ENCODE measurements around the gene SHISA9.

The SHISA9 gene

DNA sequence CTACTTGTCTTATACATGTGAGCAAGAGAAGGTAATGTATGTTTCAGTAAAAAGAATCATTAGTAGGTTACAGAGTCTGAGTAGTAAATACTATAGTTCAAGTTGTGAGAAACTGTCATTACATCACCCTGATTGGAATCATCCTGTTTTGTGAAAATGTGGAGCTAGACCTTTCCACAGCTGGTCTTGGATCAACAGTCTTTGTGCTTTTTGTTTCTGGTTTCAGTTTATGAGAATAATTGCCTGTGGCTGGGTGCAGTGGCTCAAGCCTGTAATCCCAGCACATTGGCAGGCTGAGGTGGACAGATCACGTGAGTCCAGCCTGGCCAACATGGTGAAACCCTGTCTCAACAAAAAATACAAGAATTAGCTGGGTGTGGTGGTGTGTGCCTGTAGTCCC is 19.7 kb upstream of the SHISA9 start:
- H3K4me3 ChIP-seq (ENCODE audit: low read length): no peak overlapping the region
- TF ChIP-seq ZNF274 (IDR thresholded peaks at IDR 0.05; ENCODE audit: low read depth, low read length): no peak

DNA sequence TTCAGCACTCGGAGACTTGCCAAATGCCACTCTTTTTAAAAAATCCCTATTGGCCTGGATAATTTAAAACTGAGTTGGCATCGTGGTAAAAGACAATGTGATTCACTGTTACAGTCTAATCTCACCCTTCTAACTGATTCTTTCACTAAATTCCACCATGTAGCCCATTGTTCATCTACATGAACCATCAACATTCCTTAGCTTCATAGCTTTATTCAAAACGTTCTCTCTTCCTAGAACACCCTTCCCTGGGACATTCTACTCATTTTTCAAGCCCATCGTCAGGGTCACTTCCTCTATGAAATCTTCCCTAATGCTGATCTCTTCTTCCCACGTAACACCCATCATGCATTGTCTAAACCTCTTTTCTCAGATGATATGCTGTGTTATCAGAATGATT is 15.7 kb upstream of the SHISA9 start:
- H3K4me3 ChIP-seq (ENCODE audit: low read length): no peak overlapping the region
- no peak for TF ChIP-seq ZNF274 (IDR thresholded peaks at IDR 0.05; ENCODE audit: low read depth, low read length)

DNA sequence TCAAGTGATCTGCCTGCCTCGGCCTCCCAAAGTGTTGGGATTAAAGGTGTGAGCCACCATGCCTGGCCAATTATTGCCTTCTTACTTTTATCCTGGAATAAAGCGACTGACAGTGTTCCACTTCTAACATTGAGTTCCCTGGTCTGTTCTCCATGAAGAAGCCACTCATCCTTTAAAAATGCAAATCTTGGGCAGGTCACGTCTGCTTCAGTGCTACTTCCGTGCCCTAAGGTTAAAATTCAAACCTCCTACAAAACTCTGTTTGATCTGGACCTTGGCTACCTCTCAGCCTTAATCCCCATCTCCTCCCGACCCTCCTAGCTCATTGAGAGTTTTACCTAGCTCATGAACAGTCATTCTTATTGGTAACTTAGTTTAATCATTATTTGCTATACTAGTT is 9.6 kb upstream of the SHISA9 start:
- TF ChIP-seq ZNF274 (IDR thresholded peaks at IDR 0.05; ENCODE audit: low read depth, low read length): no peak
- no peak overlapping the region for H3K4me3 ChIP-seq (ENCODE audit: low read length)

DNA sequence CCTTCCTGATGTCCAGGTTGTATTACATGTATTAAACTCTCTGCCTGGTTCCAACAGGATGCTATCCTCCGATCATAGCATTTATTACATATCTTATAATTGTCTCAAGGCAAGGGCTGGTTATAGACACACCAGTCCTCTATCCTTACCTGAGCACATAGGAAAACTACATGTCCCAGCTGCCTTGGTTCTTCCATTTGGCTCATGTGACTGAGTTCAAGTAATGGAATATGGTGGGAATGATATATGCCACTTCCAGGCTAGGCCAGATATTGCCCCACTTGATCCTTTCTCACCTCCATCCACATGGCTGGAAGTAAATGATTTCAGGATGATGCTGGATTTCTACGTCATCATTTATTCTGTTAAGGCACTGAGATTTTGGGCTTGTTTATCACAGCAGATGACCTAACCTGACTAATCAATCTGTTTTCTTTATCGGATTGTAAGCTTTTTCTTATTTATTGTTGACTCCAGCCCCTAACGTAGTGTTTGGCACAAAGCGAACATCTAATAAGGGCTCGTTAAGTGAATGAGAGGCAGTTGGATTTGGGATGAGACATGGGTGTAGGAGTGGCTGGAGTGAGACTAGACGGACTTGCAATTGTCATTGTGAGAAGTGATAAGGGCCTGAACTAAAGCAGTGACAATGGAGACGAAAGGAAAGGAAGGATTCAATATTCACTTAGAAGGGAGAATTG is 8.2 kb upstream of the SHISA9 start:
- no peak for TF ChIP-seq ZNF274 (IDR thresholded peaks at IDR 0.05; ENCODE audit: low read depth, low read length)

DNA sequence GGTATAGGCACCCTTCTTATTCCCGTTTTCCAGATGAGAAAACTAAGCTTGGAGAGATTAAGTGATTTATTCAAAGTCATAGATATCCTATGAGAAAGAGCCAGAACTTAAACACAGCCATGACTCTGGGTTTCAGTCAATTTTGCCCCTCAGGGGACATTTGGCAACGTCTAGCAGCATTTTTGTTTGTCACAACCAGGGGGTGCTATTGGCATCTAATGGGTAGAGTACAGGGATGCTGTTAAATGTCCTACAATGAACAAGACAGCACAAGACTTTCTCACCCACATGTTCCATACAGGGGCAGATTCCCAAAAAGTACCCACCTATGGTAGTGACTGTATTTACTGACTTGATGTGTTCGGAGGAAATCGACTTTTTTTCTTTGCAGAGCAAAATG is 4.8 kb upstream of the SHISA9 start:
- H3K4me3 ChIP-seq (ENCODE audit: low read length): no peak overlapping the region
- no peak for TF ChIP-seq ZNF274 (IDR thresholded peaks at IDR 0.05; ENCODE audit: low read depth, low read length)

More for the DNA sequence above, 8.2 kb upstream of the SHISA9 start:
- H3K4me3 ChIP-seq (ENCODE audit: low read length): no peak overlapping the region

DNA sequence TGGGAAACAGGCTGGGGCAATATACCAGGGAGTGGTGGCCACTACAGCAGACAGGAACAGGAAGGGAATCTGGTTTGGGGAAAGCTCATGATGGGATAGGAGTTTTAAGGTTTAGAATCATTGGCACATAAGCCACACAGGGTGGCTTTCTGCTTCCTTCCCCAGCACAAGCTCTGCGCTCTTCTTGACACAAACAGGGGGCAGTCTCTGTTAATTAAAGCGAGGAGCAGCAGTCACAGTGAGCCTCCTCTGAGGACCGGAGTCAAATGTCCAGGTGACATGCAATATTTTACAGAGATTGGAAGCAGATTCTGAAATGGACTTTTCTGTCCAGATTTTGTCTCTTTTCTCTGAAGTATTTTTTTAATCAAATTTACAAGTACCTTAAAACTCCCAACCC is 2.8 kb upstream of the SHISA9 start:
- no peak overlapping the region for H3K4me3 ChIP-seq (ENCODE audit: low read length)
- no peak for TF ChIP-seq ZNF274 (IDR thresholded peaks at IDR 0.05; ENCODE audit: low read depth, low read length)

DNA sequence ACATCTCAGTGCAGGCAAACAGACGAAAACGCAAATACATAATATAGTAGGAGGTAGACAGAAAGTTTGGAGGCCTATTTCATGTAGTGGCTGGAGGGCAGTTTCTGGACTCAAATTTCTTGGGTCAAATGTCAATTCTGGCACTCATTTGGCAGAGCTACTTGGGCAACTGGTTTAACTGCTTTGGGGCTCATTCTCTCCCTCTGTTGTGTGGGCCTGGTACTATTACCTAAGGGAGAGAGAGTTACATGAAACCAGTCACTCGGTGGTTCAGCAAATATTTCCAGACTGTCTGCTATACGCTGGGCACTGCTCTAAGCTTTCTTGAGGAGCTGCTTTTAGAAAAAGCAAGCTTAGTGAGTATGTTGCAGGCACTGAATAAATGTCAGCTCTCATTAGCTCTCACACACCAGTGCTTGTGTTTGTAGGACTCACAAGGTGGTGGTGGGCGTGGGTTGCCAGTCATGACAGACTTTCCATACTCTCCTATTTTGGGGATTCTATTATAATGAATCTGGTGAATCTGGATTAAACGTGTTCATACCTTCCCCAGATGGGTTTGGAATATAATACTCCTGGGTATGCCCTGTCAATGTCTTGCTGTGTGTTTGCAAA is 1.8 kb upstream of the SHISA9 start:
- no peak for TF ChIP-seq ZNF274 (IDR thresholded peaks at IDR 0.05; ENCODE audit: low read depth, low read length)
- no peak overlapping the region for H3K4me3 ChIP-seq (ENCODE audit: low read length)

DNA sequence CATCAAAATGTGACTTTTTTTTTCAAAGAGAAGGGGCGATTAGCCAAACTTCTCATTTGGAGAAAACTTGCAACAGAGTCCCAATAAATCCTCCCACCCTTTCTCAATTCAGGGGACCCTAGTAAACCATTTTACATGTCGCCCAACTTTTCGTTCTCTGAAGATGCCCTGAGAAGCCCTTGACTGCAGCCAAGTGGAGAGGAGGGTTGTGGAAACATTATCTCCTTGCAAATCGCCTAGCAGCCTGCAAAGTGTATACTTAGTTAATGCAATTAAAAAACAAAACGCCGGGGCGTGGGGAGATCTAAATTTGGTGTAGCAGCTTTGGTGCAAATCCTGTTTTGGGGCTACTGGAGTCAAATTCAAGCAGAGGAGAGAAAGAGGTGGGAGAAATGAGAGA is 1.2 kb upstream of the SHISA9 start:
- H3K4me3 ChIP-seq (ENCODE audit: low read length): no peak overlapping the region

DNA sequence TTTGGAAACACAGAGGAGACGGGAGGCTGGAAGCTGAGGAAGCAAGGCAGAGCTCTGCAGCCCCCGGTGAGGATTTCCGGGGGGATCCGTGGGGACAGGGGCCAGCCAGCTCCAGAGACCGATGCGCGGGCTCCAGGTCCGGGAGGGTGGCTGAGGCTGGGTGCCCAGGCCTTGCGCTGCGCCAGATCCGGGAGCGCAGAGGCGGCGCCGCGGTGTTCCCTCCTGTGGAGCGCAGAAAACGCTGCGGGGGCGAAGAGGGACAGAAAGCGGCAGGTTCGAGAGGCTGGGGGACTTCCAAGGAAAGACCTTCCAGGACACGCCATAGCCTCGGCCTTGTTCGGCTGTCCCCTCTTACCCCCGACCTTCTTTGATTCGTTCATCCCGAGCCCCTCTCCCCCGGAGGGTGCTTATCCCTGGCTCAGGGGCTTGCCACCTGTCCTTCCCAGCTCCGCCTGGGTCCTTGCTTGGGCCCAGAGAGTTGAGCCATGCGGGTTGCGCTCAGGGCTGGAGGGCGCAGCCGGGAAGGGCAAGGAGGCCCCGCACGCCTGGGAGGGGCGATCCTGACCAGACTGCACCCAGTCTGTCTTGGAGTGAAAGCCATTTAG is 697 bp upstream of the SHISA9 start:
- no peak overlapping the region for H3K4me3 ChIP-seq (ENCODE audit: low read length)
- TF ChIP-seq ZNF274 (IDR thresholded peaks at IDR 0.05; ENCODE audit: low read depth, low read length): no peak

More for the DNA sequence above, 1.2 kb upstream of the SHISA9 start:
- TF ChIP-seq ZNF274 (IDR thresholded peaks at IDR 0.05; ENCODE audit: low read depth, low read length): no peak

DNA sequence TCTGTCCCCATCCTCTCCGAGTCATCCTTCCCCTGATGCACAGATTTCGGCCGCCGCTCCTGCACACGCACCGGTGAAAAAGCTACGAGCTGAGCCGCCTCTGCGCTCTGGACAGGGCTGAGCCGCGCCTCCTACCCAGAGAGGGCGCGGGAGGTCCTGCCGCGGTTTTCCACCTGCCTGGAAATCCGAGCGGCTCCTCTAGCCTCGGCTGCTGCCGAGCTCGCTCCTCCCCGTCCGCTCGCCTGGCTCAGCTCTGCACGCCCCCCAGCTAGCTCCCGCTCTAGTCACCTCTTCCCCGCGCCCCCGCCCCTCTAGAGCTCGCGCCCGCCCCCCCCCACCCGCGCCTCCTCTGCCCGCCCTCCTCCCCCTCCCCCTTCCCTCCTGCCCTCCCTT is 198 bp upstream of the SHISA9 start:
- H3K4me3 ChIP-seq (ENCODE audit: low read length): no peak overlapping the region
- no peak for TF ChIP-seq ZNF274 (IDR thresholded peaks at IDR 0.05; ENCODE audit: low read depth, low read length)

DNA sequence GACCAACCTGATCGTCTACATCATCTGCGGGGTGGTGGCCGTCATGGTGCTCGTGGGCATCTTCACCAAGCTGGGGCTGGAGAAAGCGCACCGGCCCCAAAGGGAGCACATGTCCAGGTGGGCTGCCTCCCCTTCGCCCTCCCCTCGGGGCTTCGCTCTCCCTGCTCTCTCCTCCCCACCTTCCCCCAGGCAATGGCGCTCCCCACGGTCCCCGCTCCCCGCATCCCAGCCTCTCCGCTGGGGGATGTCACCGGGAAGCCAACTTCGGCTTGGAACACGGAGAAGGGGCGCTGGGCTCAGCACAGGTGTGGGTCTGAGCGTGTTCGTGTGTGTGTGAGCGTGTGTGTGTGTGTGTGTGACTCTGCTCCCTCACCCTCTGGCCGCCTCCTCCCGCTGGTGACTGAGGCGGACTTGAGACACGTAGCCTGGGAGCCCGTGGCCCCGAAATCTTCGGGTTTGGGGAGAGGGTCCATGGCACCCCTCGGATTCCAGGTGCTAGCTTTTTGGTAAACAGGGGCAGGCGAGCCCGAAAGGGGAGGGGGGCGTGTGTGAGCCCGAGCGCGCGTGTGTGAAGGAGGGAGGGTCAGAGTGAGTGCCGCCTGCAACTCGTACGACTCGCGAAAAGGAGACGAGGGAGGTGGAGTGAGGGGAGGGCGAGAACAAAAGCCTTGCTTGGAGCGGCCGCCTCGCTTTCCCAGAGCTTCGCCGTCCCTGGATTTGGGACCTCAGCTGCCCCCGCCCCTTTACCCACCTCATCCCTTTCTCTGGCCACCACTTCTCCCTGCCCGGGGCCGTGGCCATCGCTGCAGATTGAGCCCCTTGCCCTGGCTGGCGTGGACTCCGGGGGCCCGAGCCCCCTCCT is 1.3 kb downstream of the SHISA9 start:
- no peak overlapping the region for H3K4me3 ChIP-seq (ENCODE audit: low read length)
- TF ChIP-seq ZNF274 (IDR thresholded peaks at IDR 0.05; ENCODE audit: low read depth, low read length): no peak

DNA sequence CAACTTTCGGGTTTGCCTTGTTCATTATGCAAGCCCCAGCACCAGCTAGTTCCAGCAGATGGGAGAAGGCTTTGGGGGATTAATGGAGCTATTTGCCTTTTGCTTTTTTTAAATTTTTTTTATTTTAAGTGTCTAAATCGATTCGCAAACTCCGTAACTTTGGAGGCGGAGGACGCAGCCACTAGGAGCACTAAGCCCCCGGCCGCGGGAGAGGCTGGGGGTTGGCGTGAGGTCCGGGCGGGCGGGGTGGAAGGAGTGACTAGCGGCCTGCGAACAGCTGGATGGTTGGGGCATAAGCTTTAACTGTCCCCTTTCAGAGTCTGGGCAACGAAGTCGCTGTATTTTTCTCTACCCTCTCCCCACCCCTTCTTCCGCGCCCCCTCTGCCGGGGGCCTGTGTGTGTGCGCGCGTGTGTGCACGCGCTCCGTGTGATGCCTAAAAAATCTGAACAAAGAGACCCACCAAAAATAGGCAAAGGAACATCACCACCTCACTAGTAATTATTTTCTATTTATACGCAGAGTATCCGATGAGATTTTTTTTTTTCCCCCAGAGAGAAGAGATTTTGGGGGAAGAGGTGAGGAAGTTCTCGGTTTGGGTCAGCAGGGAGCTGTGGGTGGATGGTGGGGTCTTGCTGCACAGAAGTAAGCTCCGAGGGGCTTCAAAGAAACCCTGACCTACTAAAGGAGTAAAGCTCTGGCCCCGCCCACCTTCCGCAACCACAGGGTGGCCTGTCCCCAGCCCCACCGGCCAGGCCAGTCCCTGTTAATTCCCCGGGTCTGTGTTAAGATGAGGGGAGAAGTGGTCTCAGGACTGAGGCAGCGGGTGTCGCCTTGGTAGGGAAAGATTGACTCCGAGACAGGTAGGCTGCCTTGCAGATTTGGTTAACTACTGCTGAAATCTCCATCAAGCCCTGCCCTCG is 2.3 kb downstream of the SHISA9 start:
- no peak for TF ChIP-seq ZNF274 (IDR thresholded peaks at IDR 0.05; ENCODE audit: low read depth, low read length)
- no peak overlapping the region for H3K4me3 ChIP-seq (ENCODE audit: low read length)

DNA sequence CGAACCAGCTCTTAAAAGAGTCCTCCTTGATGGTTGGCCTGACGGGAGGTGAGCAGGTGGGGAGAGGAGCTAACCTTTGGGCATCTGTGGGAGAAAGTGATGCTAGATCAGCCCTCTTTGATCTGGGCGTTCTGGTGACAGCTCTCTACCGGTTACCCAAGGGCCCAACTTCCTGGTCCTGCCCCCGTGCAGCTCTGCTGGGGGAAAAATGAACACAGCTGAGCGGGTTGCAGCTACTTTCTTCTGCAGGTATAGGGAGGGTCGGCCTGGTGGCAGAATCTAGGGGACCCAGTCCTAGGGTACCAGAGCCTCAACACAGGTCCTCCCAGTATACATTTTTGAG is 2.9 kb downstream of the SHISA9 start:
- TF ChIP-seq ZNF274 (IDR thresholded peaks at IDR 0.05; ENCODE audit: low read depth, low read length): no peak
- no peak overlapping the region for H3K4me3 ChIP-seq (ENCODE audit: low read length)

DNA sequence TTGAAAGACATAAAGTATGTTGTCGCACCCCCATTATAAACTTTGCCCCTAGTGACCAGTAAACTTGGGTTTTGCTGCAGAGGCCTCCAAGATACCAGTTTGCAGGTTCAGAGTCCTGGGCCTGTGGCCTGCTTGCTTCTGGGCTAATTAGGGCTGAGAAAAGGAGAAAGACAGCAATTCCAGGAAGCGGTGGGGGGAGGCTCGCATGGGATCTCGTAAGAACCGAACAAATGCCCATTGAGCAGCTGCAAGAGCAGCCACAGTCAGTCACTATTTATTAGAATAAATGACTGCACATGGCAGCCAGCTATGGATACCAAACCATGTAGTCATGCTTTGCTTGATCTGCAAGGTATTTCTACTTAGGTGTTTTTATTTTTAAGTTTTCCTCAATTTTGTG is 4.9 kb downstream of the SHISA9 start:
- no peak for TF ChIP-seq ZNF274 (IDR thresholded peaks at IDR 0.05; ENCODE audit: low read depth, low read length)
- no peak overlapping the region for H3K4me3 ChIP-seq (ENCODE audit: low read length)
